Smooth muscle cell (in vitro differentiated cells): ENCODE data around the gene IRF7. TPM values are rescaled to one million over a fixed set of nuclear protein-coding genes. Genes with fewer than 3 reads are reported as not detected.
"Not testable (repeated sequence)": the region's sequence is repeated elsewhere in the genome, so short reads cannot be mapped to it uniquely, and the experiment has no call there.

Experiments used
- DNase-seq: peaks from one replicate; lab custom pipeline; 2025; ENCODE audit not compliant: unreplicated experiment; lab: John Stamatoyannopoulos, UW
- H2AFZ ChIP-seq: fragments of 200-600 bp; sonication (generic); 2 replicates; pipeline ENCODE4 v1.6.0; 2016; ENCODE audit warnings: antibody characterized with exemption, low read depth, mild to moderate bottlenecking
- H3F3A ChIP-seq: fragments of 200-600 bp; sonication (generic); 2 replicates; pipeline ENCODE4 v1.6.0; 2017; ENCODE audit warnings: antibody characterized with exemption, low read depth
- H3K27ac ChIP-seq: fragments of 200-600 bp; sonication (generic); 2 replicates; pipeline ENCODE4 v1.5.1; 2016; ENCODE audit warnings: low read depth, mild to moderate bottlenecking
- H3K27me3 ChIP-seq: fragments of 200-600 bp; sonication (generic); 2 replicates; pipeline ENCODE4 v1.6.1; 2016; ENCODE audit warnings: low read depth, mild to moderate bottlenecking
- H3K36me3 ChIP-seq: fragments of 200-600 bp; sonication (generic); 2 replicates; pipeline ENCODE4 v1.5.1; 2016; ENCODE audit warnings: low read depth
- H3K4me1 ChIP-seq: fragments of 200-600 bp; sonication (generic); 2 replicates; pipeline ENCODE4 v1.5.1; 2016; ENCODE audit warnings: low read depth
- H3K4me2 ChIP-seq: fragments of 200-600 bp; sonication (generic); 2 replicates; pipeline ENCODE4 v1.6.0; 2016; ENCODE audit warnings: mild to moderate bottlenecking
- H3K4me3 ChIP-seq: fragments of 200-600 bp; sonication (generic); 2 replicates; pipeline ENCODE4 v1.5.1; 2016; ENCODE audit warnings: mild to moderate bottlenecking
- H3K79me2 ChIP-seq: fragments of 200-600 bp; sonication (generic); 2 replicates; pipeline ENCODE4 v1.6.0; 2016; ENCODE audit warnings: low read depth, mild to moderate bottlenecking
- H3K9ac ChIP-seq: fragments of 200-600 bp; sonication (generic); 2 replicates; pipeline ENCODE4 v1.6.0; 2016; ENCODE audit warnings: low read depth
- H3K9me3 ChIP-seq: fragments of 200-600 bp; sonication (generic); replicated peaks from 2 replicates; pipeline ENCODE4 v1.5.1; 2016; ENCODE audit warnings: low read depth
- H4K20me1 ChIP-seq: fragments of 200-600 bp; sonication (generic); 2 replicates; pipeline ENCODE4 v1.6.0; 2016; ENCODE audit warnings: low read depth
- WGBS: methylation state at CpG from one replicate; pipeline ENCODE4 v1.1.7; 2016; ENCODE audit warnings: low lambda C conversion rate; 5-methylcytosine and 5-hydroxymethylcytosine counted together
- polyA plus RNA-seq: library from polyadenylated mRNA; unstranded; fragments of >200 nt; fragmentation: Nextera tagmentation; extraction: Ambion mirVana; gene quantifications from 2 replicates; pipeline ENCODE4 v1.2.1, GENCODE V29; 2016
- total RNA-seq: library from RNA; depleted of rRNA; stranded (reverse); fragments of >200 nt; gene quantifications from 2 replicates; pipeline ENCODE4 v1.2.3, GENCODE V29; 2014
- TF ChIP-seq, protein P1 (sequence below): fragments of 200-600 bp; sonication (generic); IDR thresholded peaks from 2 replicates; pipeline ENCODE4 v1.5.1; 2017; ENCODE audit warnings: borderline replicate concordance, mild to moderate bottlenecking, antibody characterized with exemption; ENCODE audit not compliant: insufficient read depth, poor library complexity, severe bottlenecking

IRF7 gene
- total and polyA plus RNA-seq, 2 experiments from 2014 or later = 7.1 to 14.3 TPM

GRCh38 chr11:653837-654236, 38.1 kb upstream of the IRF7 start:
- TF ChIP-seq, protein P1, sequence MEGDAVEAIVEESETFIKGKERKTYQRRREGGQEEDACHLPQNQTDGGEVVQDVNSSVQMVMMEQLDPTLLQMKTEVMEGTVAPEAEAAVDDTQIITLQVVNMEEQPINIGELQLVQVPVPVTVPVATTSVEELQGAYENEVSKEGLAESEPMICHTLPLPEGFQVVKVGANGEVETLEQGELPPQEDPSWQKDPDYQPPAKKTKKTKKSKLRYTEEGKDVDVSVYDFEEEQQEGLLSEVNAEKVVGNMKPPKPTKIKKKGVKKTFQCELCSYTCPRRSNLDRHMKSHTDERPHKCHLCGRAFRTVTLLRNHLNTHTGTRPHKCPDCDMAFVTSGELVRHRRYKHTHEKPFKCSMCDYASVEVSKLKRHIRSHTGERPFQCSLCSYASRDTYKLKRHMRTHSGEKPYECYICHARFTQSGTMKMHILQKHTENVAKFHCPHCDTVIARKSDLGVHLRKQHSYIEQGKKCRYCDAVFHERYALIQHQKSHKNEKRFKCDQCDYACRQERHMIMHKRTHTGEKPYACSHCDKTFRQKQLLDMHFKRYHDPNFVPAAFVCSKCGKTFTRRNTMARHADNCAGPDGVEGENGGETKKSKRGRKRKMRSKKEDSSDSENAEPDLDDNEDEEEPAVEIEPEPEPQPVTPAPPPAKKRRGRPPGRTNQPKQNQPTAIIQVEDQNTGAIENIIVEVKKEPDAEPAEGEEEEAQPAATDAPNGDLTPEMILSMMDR = no peak
- Histone ChIP-seq H3K27me3 (no peaks in the 10 kb centered on the region), H2AFZ (no peak overlapping the region), H4K20me1 (peaks cover 20% of the 10 kb centered on the region), H3K9me3 (no peaks in the 10 kb centered on the region), H3K79me2 (no peaks in the 10 kb centered on the region), H3F3A (no peaks in the 10 kb centered on the region), H3K4me2 (no peak overlapping the region), H3K36me3 (no peaks in the 10 kb centered on the region), H3K27ac (no peak overlapping the region), H3K9ac (no peak overlapping the region), H3K4me3 (no peak overlapping the region), H3K4me1 (no peaks in the 10 kb centered on the region)
- no peak for DNase-seq
- 97% methylated on average over 11 of the region's 15 CpGs for WGBS

DNA sequence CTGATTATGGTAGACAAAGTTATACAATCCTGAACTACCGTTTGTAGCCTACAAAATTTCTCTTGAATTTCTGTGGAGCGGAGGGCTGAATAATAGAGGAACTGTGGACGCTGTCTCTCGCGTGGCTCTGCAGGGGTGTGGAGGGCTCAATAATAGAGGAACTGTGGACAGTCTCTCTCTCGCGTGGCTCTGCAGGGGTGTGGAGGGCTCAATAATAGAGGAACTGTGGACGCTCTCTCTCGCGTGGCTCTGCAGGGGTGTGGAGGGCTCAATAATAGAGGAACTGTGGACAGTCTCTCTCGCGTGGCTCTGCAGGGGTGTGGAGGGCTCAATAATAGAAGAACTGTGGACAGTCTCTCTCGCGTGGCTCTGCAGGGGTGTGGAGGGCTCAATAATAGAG, 37.4 kb upstream of the IRF7 start:
- not testable (repeated sequence) for H3K27ac ChIP-seq, H3K9ac ChIP-seq, H3K27me3 ChIP-seq, H3K4me2 ChIP-seq, H3K36me3 ChIP-seq, H3K9me3 ChIP-seq, H3K79me2 ChIP-seq, H2AFZ ChIP-seq, DNase-seq, H3K4me1 ChIP-seq, H3F3A ChIP-seq, H3K4me3 ChIP-seq
- peaks cover 16% of the 10 kb centered on the region for H4K20me1 ChIP-seq
- WGBS = 97% methylated on average over 14 of the region's 14 CpGs

DNA sequence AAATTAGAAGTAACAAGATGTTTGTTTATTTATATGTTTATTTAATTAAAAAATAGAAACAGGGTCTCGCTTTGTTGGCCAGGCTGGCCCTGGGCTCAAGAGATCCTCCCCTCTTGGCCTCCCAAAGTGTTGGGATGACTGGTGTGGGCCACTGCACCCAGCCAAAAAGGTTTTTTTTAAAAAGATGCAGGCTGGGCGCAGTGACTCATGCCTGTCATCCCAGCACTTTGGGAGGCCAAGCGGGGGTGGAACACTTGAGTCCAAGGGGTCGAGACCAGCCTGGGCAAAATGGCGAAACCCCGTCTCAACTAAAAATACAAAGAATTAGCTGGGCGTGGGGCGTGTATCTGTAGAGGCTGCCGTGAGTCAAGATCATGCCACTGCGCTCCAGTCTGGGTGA, 34.7 kb upstream of the IRF7 start:
- H3K4me3 ChIP-seq = no peak overlapping the region
- H2AFZ ChIP-seq = no peak overlapping the region
- no peaks in the 10 kb centered on the region for H3F3A ChIP-seq
- H3K36me3 ChIP-seq = no peaks in the 10 kb centered on the region
- H3K79me2 ChIP-seq = no peaks in the 10 kb centered on the region
- no peak for DNase-seq
- H3K4me2 ChIP-seq = no peak overlapping the region
- H4K20me1 ChIP-seq = peaks cover 11% of the 10 kb centered on the region
- TF ChIP-seq, protein P1 = no peak
- H3K9ac ChIP-seq = no peak overlapping the region
- no peaks in the 10 kb centered on the region for H3K27me3 ChIP-seq
- no peaks in the 10 kb centered on the region for H3K4me1 ChIP-seq
- 93% methylated on average over 10 of the region's 10 CpGs for WGBS
- H3K27ac ChIP-seq = no peak overlapping the region
- H3K9me3 ChIP-seq = no peaks in the 10 kb centered on the region

GRCh38 chr11:647672-648158, 32.0 kb upstream of the IRF7 start:
- not testable (repeated sequence) for H3K79me2 ChIP-seq, H3K27ac ChIP-seq, H3K27me3 ChIP-seq, H3K4me2 ChIP-seq, H3K9me3 ChIP-seq, H2AFZ ChIP-seq, H3K36me3 ChIP-seq, H3K9ac ChIP-seq, H4K20me1 ChIP-seq, H3K4me1 ChIP-seq, H3K4me3 ChIP-seq, H3F3A ChIP-seq, DNase-seq
- 98% methylated on average over 10 of the region's 14 CpGs for WGBS

- no peak for DNase-seq
- TF ChIP-seq, protein P1 = no peak
- Histone ChIP-seq H3K4me1 (no peaks in the 10 kb centered on the region), H3K36me3 (no peaks in the 10 kb centered on the region), H4K20me1 (peaks cover 21% of the 10 kb centered on the region), H3K27me3 (no peaks in the 10 kb centered on the region), H3F3A (no peaks in the 10 kb centered on the region), H2AFZ (no peak overlapping the region), H3K27ac (no peak overlapping the region), H3K9me3 (no peaks in the 10 kb centered on the region), H3K9ac (no peak overlapping the region), H3K4me3 (no peak overlapping the region), H3K4me2 (no peak overlapping the region), H3K79me2 (no peaks in the 10 kb centered on the region)
- 94% methylated on average over 14 of the region's 14 CpGs for WGBS
Observed at GRCh38 chr11:646214-646613, 30.5 kb upstream of the IRF7 start.
